ENCODE results near the gene NKAIN1.

- TF ChIP-seq CTCF (IDR thresholded peaks at IDR 0.05) (peak; percentile 94), SIN3A (IDR thresholded peaks at IDR 0.05; ENCODE audit: borderline replicate concordance, insufficient read depth, low read depth, low read length) (no peak)
Measured at GRCh38 chr1:31183927-31184554, 55.6 kb downstream of the NKAIN1 start.
